Measurements from ENCODE around the gene LETMD1.

- TF ChIP-seq POLR2A (IDR thresholded peaks at IDR 0.05; ENCODE audit: control extremely low read depth in 1 of 2, low read depth in 2 of 2, low read length in 2 of 2) = no peak
- TF ChIP-seq NANOG (IDR thresholded peaks at IDR 0.05; ENCODE audit: insufficient read depth, low read depth, low read length, poor library complexity, severe bottlenecking) = no peak
- no peak for TF ChIP-seq CHD2 (IDR thresholded peaks at IDR 0.05; ENCODE audit: low read length)
- no peak for TF ChIP-seq POLR2AphosphoS5 (IDR thresholded peaks at IDR 0.05; ENCODE audit: low read depth, low read length)
- no peak for TF ChIP-seq CTCF (IDR thresholded peaks at IDR 0.05; ENCODE audit: control extremely low read depth in 1 of 3, insufficient read depth in 1 of 3, low read depth in 1 of 3, low read length in 3 of 3)
- no peak for TF ChIP-seq TCF12 (IDR thresholded peaks at IDR 0.05; ENCODE audit: low read depth, low read length)
- TF ChIP-seq FOSL1 (IDR thresholded peaks at IDR 0.05; ENCODE audit: insufficient read depth, low read depth, low read length) = no peak
Observed at GRCh38 chr12:51013441-51013840, 34.7 kb upstream of the LETMD1 start.
